ENCODE results near the gene SPAG9. TPM values are rescaled to one million over a fixed set of nuclear protein-coding genes. Genes with fewer than 3 reads are reported as not detected.
A peak's percentile ranks its signal among the peaks of the same experiment; 100 is the strongest.

The SPAG9 gene
- total RNA-seq (2022), result 78.5 and 93.9 TPM in 2 replicates
- Bru-seq, nascent RNA, result percentile 86 among the genes with signal in this experiment
- percentile 88 among the genes with signal in this experiment for BruChase-seq, experiment 1, labeled RNA remaining after a 6-hour chase
- BruChase-seq, experiment 2, labeled RNA remaining after a 2-hour chase, result percentile 81 among the genes with signal in this experiment
- long read RNA-seq, full-length matches to known transcripts, result 21 of 43 reads
- long read RNA-seq, partial matches to known transcripts, result 6 of 43 reads
- long read RNA-seq, other reads (novel, unspliced or antisense), result 16 of 43 reads

- peak; percentile 96 for DNase-seq (ENCODE audit: unreplicated experiment)
- TF ChIP-seq CTCF (IDR thresholded peaks at IDR 0.05; ENCODE audit: unreplicated experiment), result no peak
- POLR2A ChIA-PET, result interaction anchor here (0.6 to 6.6 kb wide), 40 partner anchors 9 to 748 kb away, joined by 3 to 145 read pairs (median 4); partner anchors contain the start of genes ANKRD40, EME1, MRPL27 and NME1
- Mint-ChIP-seq H3K27ac (ENCODE audit: low read depth, unreplicated experiment) (peak within 1 kb of the TSS; percentile 100), H3K4me1 (ENCODE audit: insufficient read depth, unreplicated experiment) (peaks cover 30% of the 10 kb centered on the region), H3K27me3 (ENCODE audit: insufficient read depth, unreplicated experiment) (no peaks in the 10 kb centered on the region), H3K36me3 (ENCODE audit: insufficient read depth, unreplicated experiment) (peaks cover 6% of the 10 kb centered on the region), H3K9me3 (ENCODE audit: unreplicated experiment) (no peaks in the 10 kb centered on the region), H3K4me3 (ENCODE audit: unreplicated experiment) (peak within 1 kb of the TSS; percentile 96)
- CTCF ChIA-PET, result interaction anchor here (0.6 to 2.7 kb wide), 8 partner anchors 19 to 121 kb away, joined by 3 to 19 read pairs (median 4); partner anchors contain the start of gene NME1
- intact Hi-C loops (cut with micrococcal nuclease), result loop anchor here (1.0 kb wide), 1 partner anchor 120 kb away; no protein-coding TSS in a partner anchor
- TSS peak; percentile 95 for BruUV-seq (replicated peaks)
Observed at GRCh38 chr17:51120739-51121619, at the start of gene SPAG9. Gene SPAG9 (minus strand): TSS chr17:51120868. CDS start chr17:51120656, 212 bp downstream.

GRCh38 chr17:51169340-51169739 is 48.7 kb upstream of the SPAG9 start:
- no peak for DNase-seq (ENCODE audit: unreplicated experiment)
- Mint-ChIP-seq H3K36me3 (ENCODE audit: insufficient read depth, unreplicated experiment) (peaks cover 78% of the 10 kb centered on the region), H3K27me3 (ENCODE audit: insufficient read depth, unreplicated experiment) (no peaks in the 10 kb centered on the region), H3K4me1 (ENCODE audit: insufficient read depth, unreplicated experiment) (peaks cover 30% of the 10 kb centered on the region), H3K4me3 (ENCODE audit: unreplicated experiment) (peak overlapping the region; percentile 39), H3K27ac (ENCODE audit: low read depth, unreplicated experiment) (no peak overlapping the region), H3K9me3 (ENCODE audit: unreplicated experiment) (no peaks in the 10 kb centered on the region)
- intact Hi-C loops (cut with micrococcal nuclease), result no loop called here
- ChIA-PET POLR2A (no interaction called here), CTCF (interaction anchor here (0.7 to 1.5 kb wide), 3 partner anchors 9 to 169 kb away, joined by 3 to 4 read pairs (median 3); no protein-coding TSS in a partner anchor)
- BruUV-seq (replicated peaks), result no TSS peak
- TF ChIP-seq CTCF (IDR thresholded peaks at IDR 0.05; ENCODE audit: unreplicated experiment), result no peak

GRCh38 chr17:51166987-51167931 is 46.6 kb upstream of the SPAG9 start:
- peak overlapping the region; percentile 99 for H3K4me3 Mint-ChIP-seq (ENCODE audit: unreplicated experiment)
- peak; percentile 58 for DNase-seq (ENCODE audit: unreplicated experiment)
- peak; percentile 68 for TF ChIP-seq CTCF (IDR thresholded peaks at IDR 0.05; ENCODE audit: unreplicated experiment)
- intact Hi-C loops (cut with micrococcal nuclease), result loop anchor here (2.0 kb wide), 1 partner anchor 94 kb away; the partner anchor contains the start of genes MBTD1 and UTP18
- no peaks in the 10 kb centered on the region for H3K27me3 Mint-ChIP-seq (ENCODE audit: insufficient read depth, unreplicated experiment)
- peak overlapping the region; percentile 77 for H3K27ac Mint-ChIP-seq (ENCODE audit: low read depth, unreplicated experiment)
- BruUV-seq (replicated peaks), result TSS peak; percentile 53
- POLR2A ChIA-PET, result interaction anchor here (0.6 to 2.6 kb wide), 6 partner anchors 13 to 162 kb away, joined by 3 to 58 read pairs (median 4); partner anchors contain the start of genes NME1 and SPAG9
- peaks cover 30% of the 10 kb centered on the region for H3K4me1 Mint-ChIP-seq (ENCODE audit: insufficient read depth, unreplicated experiment)
- no peaks in the 10 kb centered on the region for H3K9me3 Mint-ChIP-seq (ENCODE audit: unreplicated experiment)
- CTCF ChIA-PET, result interaction anchor here (0.7 to 1.3 kb wide), 2 partner anchors 166 to 617 kb away, joined by 4 to 5 read pairs; no protein-coding TSS in a partner anchor
- H3K36me3 Mint-ChIP-seq (ENCODE audit: insufficient read depth, unreplicated experiment), result peaks cover 78% of the 10 kb centered on the region
